ENCODE measurements around the gene ARHGAP30. TPM values are rescaled to one million over a fixed set of nuclear protein-coding genes. Genes with fewer than 3 reads are reported as not detected.
"Not testable (repeated sequence)": the region's sequence is repeated elsewhere in the genome, so short reads cannot be mapped to it uniquely, and the experiment has no call there.

ARHGAP30 gene
- polyA plus RNA-seq, 3 donors = 1.9 to 2.2 (median 2.0) TPM

GRCh38 chr1:161073474-161074121, 3.9 kb upstream of the ARHGAP30 start:
- DNase-seq (ENCODE audit: low read depth in 3 of 3, low spot score in 2 of 3) = no peak

GRCh38 chr1:161072751-161073449, 3.2 kb upstream of the ARHGAP30 start:
- DNase-seq (ENCODE audit: low read depth in 3 of 3, low spot score in 2 of 3) = no peak

GRCh38 chr1:161071886-161072371, 2.2 kb upstream of the ARHGAP30 start:
- DNase-seq (ENCODE audit: low read depth in 3 of 3, low spot score in 2 of 3) = no peak

- DNase-seq (ENCODE audit: low read depth in 3 of 3, low spot score in 2 of 3) = no peak
Measured at GRCh38 chr1:161070761-161071160, 1.1 kb upstream of the ARHGAP30 start.

- DNase-seq (ENCODE audit: low read depth in 3 of 3, low spot score in 2 of 3) = no peak
Measured at GRCh38 chr1:161069241-161069640, 450 bp downstream of the ARHGAP30 start.

GRCh38 chr1:161068306-161069234, 1.1 kb downstream of the ARHGAP30 start:
- DNase-seq (ENCODE audit: low read depth in 3 of 3, low spot score in 2 of 3) = no peak

- DNase-seq (ENCODE audit: low read depth in 3 of 3, low spot score in 2 of 3) = no peak
Measured at GRCh38 chr1:161066694-161067093, 3.0 kb downstream of the ARHGAP30 start.

GRCh38 chr1:161065681-161066080, 4.0 kb downstream of the ARHGAP30 start:
- not testable (repeated sequence) for DNase-seq (ENCODE audit: low read depth in 3 of 3, low spot score in 2 of 3)

GRCh38 chr1:161063936-161064335, 5.8 kb downstream of the ARHGAP30 start:
- not testable (repeated sequence) for DNase-seq (ENCODE audit: low read depth in 3 of 3, low spot score in 2 of 3)

GRCh38 chr1:161061419-161061818, 8.3 kb downstream of the ARHGAP30 start:
- no peak for DNase-seq (ENCODE audit: low read depth in 3 of 3, low spot score in 2 of 3)

GRCh38 chr1:161059293-161059692, 10.4 kb downstream of the ARHGAP30 start:
- no peak for DNase-seq (ENCODE audit: low read depth in 3 of 3, low spot score in 2 of 3)

- DNase-seq (ENCODE audit: low read depth in 3 of 3, low spot score in 2 of 3) = no peak
Measured at GRCh38 chr1:161054805-161055204, 14.9 kb downstream of the ARHGAP30 start.

GRCh38 chr1:161054232-161054631, 15.5 kb downstream of the ARHGAP30 start:
- no peak for DNase-seq (ENCODE audit: low read depth in 3 of 3, low spot score in 2 of 3)

GRCh38 chr1:161052899-161053298, 16.8 kb downstream of the ARHGAP30 start:
- DNase-seq (ENCODE audit: low read depth in 3 of 3, low spot score in 2 of 3) = no peak

- DNase-seq (ENCODE audit: low read depth in 3 of 3, low spot score in 2 of 3) = no peak
Measured at GRCh38 chr1:161051219-161051618, 18.5 kb downstream of the ARHGAP30 start.

GRCh38 chr1:161048949-161049722, 20.6 kb downstream of the ARHGAP30 start:
- no peak for DNase-seq (ENCODE audit: low read depth in 3 of 3, low spot score in 2 of 3)

GRCh38 chr1:161047436-161048420, 22.0 kb downstream of the ARHGAP30 start:
- no peak for DNase-seq (ENCODE audit: low read depth in 3 of 3, low spot score in 2 of 3)

GRCh38 chr1:161046605-161047228, 23.0 kb downstream of the ARHGAP30 start:
- DNase-seq (ENCODE audit: low read depth in 3 of 3, low spot score in 2 of 3) = no peak
